ENCODE measurements around the gene TJAP1. TPM values are rescaled to one million over a fixed set of nuclear protein-coding genes. Genes with fewer than 3 reads are reported as not detected.

Gene TJAP1
- total RNA-seq, 1 donor from 2014 or later, result 12.9 TPM

DNA sequence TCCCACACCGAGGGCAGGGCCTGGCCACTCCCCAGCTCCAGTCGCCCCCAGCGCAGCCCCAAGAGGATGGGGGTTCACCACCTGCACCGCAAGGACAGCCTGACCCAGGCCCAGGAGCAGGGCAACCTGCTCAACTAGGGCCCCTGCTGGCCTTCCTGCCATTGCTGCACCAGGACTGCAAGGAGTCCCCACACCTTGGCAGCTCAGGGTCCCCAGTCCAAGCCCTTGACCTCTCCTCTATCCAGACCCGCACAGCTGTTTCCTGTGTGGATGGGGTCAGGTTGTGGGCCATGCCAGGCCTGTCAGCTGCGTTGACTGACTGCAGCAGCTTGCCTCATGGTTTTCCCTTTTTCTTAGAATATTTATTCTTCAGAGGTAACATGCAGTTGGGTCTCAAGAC lies 28.3 kb downstream of the TJAP1 start:
- Histone ChIP-seq H3K27me3 (peaks cover 36% of the 10 kb centered on the region), H2AFZ (replicated peaks) (no peak overlapping the region), H3K9me3 (ENCODE audit: low read depth) (no peaks in the 10 kb centered on the region), H3K27ac (no peak overlapping the region), H3K4me1 (no peaks in the 10 kb centered on the region), H3K4me3 (no peak overlapping the region), H3K9ac (no peak overlapping the region), H3K79me2 (ENCODE audit: low read depth) (no peaks in the 10 kb centered on the region), H3K4me2 (no peak overlapping the region), H3K36me3 (no peaks in the 10 kb centered on the region), H3F3A (ENCODE audit: low read depth) (peaks cover 17% of the 10 kb centered on the region), H4K20me1 (ENCODE audit: low read depth) (peaks cover 19% of the 10 kb centered on the region)
- TF ChIP-seq EZH2 (IDR thresholded peaks at IDR 0.05) (no peak), EZH2phosphoT487 (IDR thresholded peaks at IDR 0.05) (no peak)
- TF ChIP-seq, protein P1, sequence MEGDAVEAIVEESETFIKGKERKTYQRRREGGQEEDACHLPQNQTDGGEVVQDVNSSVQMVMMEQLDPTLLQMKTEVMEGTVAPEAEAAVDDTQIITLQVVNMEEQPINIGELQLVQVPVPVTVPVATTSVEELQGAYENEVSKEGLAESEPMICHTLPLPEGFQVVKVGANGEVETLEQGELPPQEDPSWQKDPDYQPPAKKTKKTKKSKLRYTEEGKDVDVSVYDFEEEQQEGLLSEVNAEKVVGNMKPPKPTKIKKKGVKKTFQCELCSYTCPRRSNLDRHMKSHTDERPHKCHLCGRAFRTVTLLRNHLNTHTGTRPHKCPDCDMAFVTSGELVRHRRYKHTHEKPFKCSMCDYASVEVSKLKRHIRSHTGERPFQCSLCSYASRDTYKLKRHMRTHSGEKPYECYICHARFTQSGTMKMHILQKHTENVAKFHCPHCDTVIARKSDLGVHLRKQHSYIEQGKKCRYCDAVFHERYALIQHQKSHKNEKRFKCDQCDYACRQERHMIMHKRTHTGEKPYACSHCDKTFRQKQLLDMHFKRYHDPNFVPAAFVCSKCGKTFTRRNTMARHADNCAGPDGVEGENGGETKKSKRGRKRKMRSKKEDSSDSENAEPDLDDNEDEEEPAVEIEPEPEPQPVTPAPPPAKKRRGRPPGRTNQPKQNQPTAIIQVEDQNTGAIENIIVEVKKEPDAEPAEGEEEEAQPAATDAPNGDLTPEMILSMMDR (IDR thresholded peaks at IDR 0.05), result no peak
- Mint-ChIP-seq H3K27ac (no peak overlapping the region), H3K4me3 (no peak overlapping the region), H3K4me1 (peaks cover 14% of the 10 kb centered on the region), H3K36me3 (peaks cover 28% of the 10 kb centered on the region), H3K9me3 (no peaks in the 10 kb centered on the region), H3K27me3 (ENCODE audit: insufficient read depth, low read depth) (peaks cover 8% of the 10 kb centered on the region)
- peak; percentile 36 for DNase-seq (ENCODE audit: low spot score)

DNA sequence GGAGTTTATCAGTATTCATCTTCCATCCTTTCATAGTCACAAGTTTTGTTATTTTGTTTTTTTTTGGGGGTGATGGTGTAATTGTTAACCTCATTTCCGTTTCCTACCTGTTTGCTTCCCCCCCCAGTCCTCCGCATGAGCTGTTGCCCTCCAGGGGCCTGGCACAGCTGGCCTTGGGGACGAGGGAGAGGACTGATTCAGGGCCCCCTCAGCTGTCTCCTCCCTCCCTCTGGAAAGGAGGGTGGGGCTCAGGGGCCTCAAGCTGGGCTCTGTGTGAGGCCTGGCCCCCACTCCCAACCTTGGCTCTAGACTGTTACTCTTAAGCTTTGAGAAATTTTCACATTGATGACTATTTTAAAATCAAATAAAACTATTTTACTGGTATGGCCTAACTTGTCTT lies 28.8 kb downstream of the TJAP1 start:
- Mint-ChIP-seq H3K4me3 (no peak overlapping the region), H3K27me3 (ENCODE audit: insufficient read depth, low read depth) (peaks cover 8% of the 10 kb centered on the region), H3K27ac (no peak overlapping the region), H3K36me3 (peaks cover 27% of the 10 kb centered on the region), H3K9me3 (no peaks in the 10 kb centered on the region), H3K4me1 (peaks cover 14% of the 10 kb centered on the region)
- Histone ChIP-seq H3F3A (ENCODE audit: low read depth) (peaks cover 21% of the 10 kb centered on the region), H2AFZ (replicated peaks) (no peak overlapping the region), H3K27ac (no peak overlapping the region), H3K4me2 (no peak overlapping the region), H3K9me3 (ENCODE audit: low read depth) (no peaks in the 10 kb centered on the region), H3K36me3 (no peaks in the 10 kb centered on the region), H3K27me3 (peaks cover 36% of the 10 kb centered on the region), H3K4me3 (no peak overlapping the region), H3K4me1 (no peaks in the 10 kb centered on the region), H3K9ac (no peak overlapping the region), H3K79me2 (ENCODE audit: low read depth) (no peaks in the 10 kb centered on the region), H4K20me1 (ENCODE audit: low read depth) (peaks cover 22% of the 10 kb centered on the region)
- TF ChIP-seq, protein P1 (IDR thresholded peaks at IDR 0.05), result no peak
- TF ChIP-seq EZH2 (IDR thresholded peaks at IDR 0.05) (no peak), EZH2phosphoT487 (IDR thresholded peaks at IDR 0.05) (no peak)
- no peak for DNase-seq (ENCODE audit: low spot score)

DNA sequence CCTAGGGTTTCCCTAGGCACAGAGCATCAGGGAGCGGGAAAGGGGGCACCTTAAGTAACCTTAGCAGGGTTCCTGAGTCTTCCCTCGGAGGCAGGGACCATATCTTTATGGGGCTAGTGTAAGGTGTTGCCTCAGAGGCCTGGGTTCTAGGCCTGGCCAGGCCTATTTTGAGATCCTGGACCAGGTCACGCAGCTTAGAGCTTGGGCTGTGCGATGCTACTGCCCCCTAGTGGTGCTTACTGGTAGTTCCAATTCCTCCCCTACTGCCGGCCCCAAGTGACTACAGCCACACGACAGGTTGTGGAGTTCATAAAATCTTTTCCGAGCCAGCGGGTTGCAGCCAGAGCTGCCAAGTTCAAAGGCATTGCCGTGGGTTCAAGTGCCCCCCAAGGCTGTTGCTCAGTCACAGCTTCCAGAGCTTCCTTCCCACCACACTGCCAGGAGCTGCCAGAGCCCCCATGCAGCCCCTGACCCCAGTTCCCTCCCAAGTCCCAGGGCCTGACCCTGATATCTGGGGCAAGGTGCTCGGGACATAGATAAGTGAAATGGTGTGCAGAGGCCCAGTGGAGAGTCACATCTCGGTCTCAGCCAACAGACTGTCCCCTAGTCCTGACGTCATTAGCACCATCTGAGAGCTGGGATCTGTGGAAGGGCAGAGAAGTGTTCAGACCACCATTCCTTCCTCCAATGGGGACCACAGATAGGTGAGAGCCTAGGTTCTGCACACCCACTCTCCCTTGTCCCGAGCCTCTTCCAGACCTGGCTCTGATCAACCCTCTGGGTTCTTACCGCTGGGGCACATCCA lies 29.5 kb downstream of the TJAP1 start:
- Histone ChIP-seq H3F3A (ENCODE audit: low read depth) (peaks cover 28% of the 10 kb centered on the region), H3K79me2 (ENCODE audit: low read depth) (no peaks in the 10 kb centered on the region), H2AFZ (replicated peaks) (no peak overlapping the region), H3K9me3 (ENCODE audit: low read depth) (no peaks in the 10 kb centered on the region), H4K20me1 (ENCODE audit: low read depth) (peaks cover 29% of the 10 kb centered on the region), H3K4me3 (no peak overlapping the region), H3K27me3 (peaks cover 36% of the 10 kb centered on the region), H3K4me1 (no peaks in the 10 kb centered on the region), H3K27ac (no peak overlapping the region), H3K4me2 (no peak overlapping the region), H3K36me3 (no peaks in the 10 kb centered on the region), H3K9ac (no peak overlapping the region)
- TF ChIP-seq, protein P1 (IDR thresholded peaks at IDR 0.05), result peak; percentile 92
- TF ChIP-seq EZH2phosphoT487 (IDR thresholded peaks at IDR 0.05), result no peak
- no peaks in the 10 kb centered on the region for H3K9me3 Mint-ChIP-seq
- no peak overlapping the region for H3K27ac Mint-ChIP-seq
- H3K27me3 Mint-ChIP-seq (ENCODE audit: insufficient read depth, low read depth), result peaks cover 8% of the 10 kb centered on the region
- H3K36me3 Mint-ChIP-seq, result peaks cover 24% of the 10 kb centered on the region
- peak; percentile 82 for DNase-seq (ENCODE audit: low spot score)
- H3K4me1 Mint-ChIP-seq, result peaks cover 14% of the 10 kb centered on the region
- H3K4me3 Mint-ChIP-seq, result no peak overlapping the region

Data from neural progenitor cell (in vitro differentiated cells).